Heart right ventricle (tissue), 16 donors: ENCODE results near the gene MCTP1. TPM values are rescaled to one million over a fixed set of nuclear protein-coding genes. Genes with fewer than 3 reads are reported as not detected.
"Not testable (repeated sequence)": the region's sequence is repeated elsewhere in the genome, so short reads cannot be mapped to it uniquely, and the experiment has no call there.

Experiments
- ATAC-seq, 8 donors: fragments of 200-7000 bp; cut with Tn5 transposase; one replicate each; pipeline ENCODE4 v1.9.1; 2020; ENCODE audit warnings: mild to moderate bottlenecking in 8 of 8, moderate library complexity in 8 of 8, moderate number of reproducible peaks in 1 of 8
- DNase-seq, 2 donors: peaks; one replicate each; pipeline ENCODE4 v3.0.0-alpha.2; 2020
- H3K27ac ChIP-seq, 10 donors: fragments of 200-600 bp; sonication (generic) in 2 of 10; one replicate each; pipeline versions ENCODE4 v1.5.0 to v1.8.0; 2020 to 2022; ENCODE audit warnings: mild to moderate bottlenecking in 3 of 10
- H3K27me3 ChIP-seq, 7 donors: fragments of 200-600 bp; one replicate each; pipeline ENCODE4 v1.8.0; 2021 to 2022; ENCODE audit warnings: mild to moderate bottlenecking in 2 of 7
- H3K36me3 ChIP-seq, 9 donors: fragments of 200-600 bp; sonication (generic) in 1 of 9; one replicate each; pipeline versions ENCODE4 v1.5.0 to v1.8.0; 2020 to 2022; ENCODE audit warnings: mild to moderate bottlenecking in 2 of 9
- H3K4me1 ChIP-seq, 9 donors: fragments of 200-600 bp; sonication (generic) in 1 of 9; one replicate each; pipeline versions ENCODE4 v1.5.0 to v1.8.0; 2020 to 2022; ENCODE audit warnings: mild to moderate bottlenecking in 4 of 9
- H3K4me3 ChIP-seq, 10 donors: fragments of 200-600 bp; sonication (generic) in 2 of 10; one replicate each; pipeline versions ENCODE4 v1.5.0 to v1.8.0; 2020 to 2022; ENCODE audit warnings: mild to moderate bottlenecking in 7 of 10, moderate library complexity in 2 of 10
- H3K9me3 ChIP-seq, 11 donors: fragments of 200-600 bp in 10 of 11; sonication (generic) in 2 of 11; one replicate each; pipeline versions ENCODE4 v1.5.0 to v1.8.0; 2013 to 2022; ENCODE audit warnings: mild to moderate bottlenecking in 2 of 11, control low read depth in 1 of 11, moderate library complexity in 1 of 11
- CTCF ChIP-seq, 9 donors: fragments of 200-600 bp; sonication (generic) in 2 of 9; IDR thresholded peaks; one replicate each; pipeline versions ENCODE4 v1.5.0 to v1.8.0; 2021 to 2022; ENCODE audit warnings: antibody characterized with exemption in 9 of 9, mild to moderate bottlenecking in 5 of 9, moderate library complexity in 1 of 9
- WGBS, 2 donors: extraction: QIAGEN DNeasy Blood & Tissue Kit; methylation state at CpG; one replicate each; pipeline ENCODE4 v1.1.7; 2013; ENCODE audit warnings: inconsistent platforms in 1 of 2; 5-methylcytosine and 5-hydroxymethylcytosine counted together
- intact Hi-C, 10 donors: fragments of 100-400 bp; cut with DNase I; formaldehyde crosslinking; loops; one replicate each; pipeline versions ENCODE4 v1.11.1 to v1.14.2; 2022
- polyA plus RNA-seq, 2 donors: library from polyadenylated mRNA; stranded (reverse); fragments of 200-250 nt; gene quantifications; one replicate each; pipeline ENCODE4 v1.2.3, GENCODE V29; 2013
- total RNA-seq, 10 donors: library from RNA; stranded (reverse); fragmentation: NEBNext Ultra II Directional in 3 of 10; extraction: Animal tissue kit (Norgen Biotek cat#: 25700) in 3 of 10; gene quantifications; one replicate each; pipeline versions ENCODE4 v1.2.1 to v1.2.4, GENCODE V29; 2021 to 2023
- donor health status: Arrhythmogenic right ventricular cardiomyopathy.
- donor health status: ischemic (EF 13 %, LVEDD 7.1; RV severe dilation, severe dysfunction).
- donor health status: healthy with polysubstance abuse.
- donor health status: DM: no; HTN: yes; CAD: no.
- donor health status: DM: no; HTN: no; CAD: no.
- donor health status: ischemic (EF 25% LVEDD 6.9; RV normal size, moderate dysfunction).
- donor health status: ischemic (EF 25% LVEDD 5.7; RV mildly dilated, moderate dysfunction).
- donor health status: healthy.
- donor health status: DM: yes; HTN: yes; CAD: no.
- donor health status: Ischemic cardiomyopathy.
- donor health status: ischemic (EF 35%, LVEDD 5.7; RV mildly dilated, moderate dysfunction).
- donor health status: nonischemic (EF 11% LVEDD 7.7; RV severe dilation, severe dysfunction).
- donor health status: DM: yes; HTN: yes; CAD: no.
- donor health status: PGD.
- donor health status: ischemic (EF 29% LVEDD 5.4; RV normal size, mild dysfunction).
- donor health status: nonischemic (EF 23%, LVEDD 6.1; RV moderate dilation, normal function).

Gene MCTP1
- total and polyA plus RNA-seq, 12 donors: 1.3 to 19.7 (median 5.3) TPM

GRCh38 chr5:94969174-94969573, 315.7 kb downstream of the MCTP1 start:
- ATAC-seq (peak in 2 of 8 donors; percentile 29 to 59), DNase-seq (no peak)
- intact Hi-C loops: loop anchor here in 8 of 10 donors (2.0 to 10.0 kb wide), 4 partner anchors 266 to 292 kb away; no protein-coding TSS in a partner anchor
- peaks cover 0 to 5% (median 0%) of the 10 kb centered on the region in 9 donors for H3K4me1 ChIP-seq
- TF ChIP-seq CTCF (IDR thresholded peaks at IDR 0.05): peak in 4 of 9 donors; percentile 7 to 36 (median 21)
- no peak overlapping the region for H3K27ac ChIP-seq
- no peaks in the 10 kb centered on the region for H3K27me3 ChIP-seq
- no peaks in the 10 kb centered on the region for H3K36me3 ChIP-seq
- 44 to 53% methylated on average over 3 of the region's 3 CpGs for WGBS, 2 donors
- no peak overlapping the region for H3K4me3 ChIP-seq
- peaks cover 0 to 18% (median 0%) of the 10 kb centered on the region in 11 donors for H3K9me3 ChIP-seq

GRCh38 chr5:94968507-94969095, 316.3 kb downstream of the MCTP1 start:
- Histone ChIP-seq H3K4me3 (no peak overlapping the region), H3K36me3 (no peaks in the 10 kb centered on the region), H3K27me3 (no peaks in the 10 kb centered on the region), H3K27ac (no peak overlapping the region), H3K9me3 (peaks cover 0 to 18% (median 0%) of the 10 kb centered on the region in 11 donors), H3K4me1 (peaks cover 0 to 5% (median 0%) of the 10 kb centered on the region in 9 donors)
- peak in 1 of 2 donors; percentile 24 for DNase-seq
- whole genome bisulfite sequencing, 2 donors: 48 to 50% methylated on average over 5 of the region's 5 CpGs
- intact Hi-C loops: loop anchor here in 8 of 10 donors (2.0 to 10.0 kb wide), 4 partner anchors 266 to 292 kb away; no protein-coding TSS in a partner anchor
- ATAC-seq: peak in 7 of 8 donors; percentile 55 to 79 (median 71)
- TF ChIP-seq CTCF (IDR thresholded peaks at IDR 0.05): peak; percentile 55 to 85 (median 73)

- ATAC-seq: no peak
- intact Hi-C loops: loop anchor here in 6 of 10 donors (2.0 to 10.0 kb wide), 3 partner anchors 267 to 271 kb away; no protein-coding TSS in a partner anchor
- H3K9me3 ChIP-seq: peaks cover 0 to 18% (median 0%) of the 10 kb centered on the region in 11 donors
Observed at GRCh38 chr5:94967525-94967924, 317.4 kb downstream of the MCTP1 start.

GRCh38 chr5:94959279-94959678, 325.6 kb downstream of the MCTP1 start:
- H3K36me3 ChIP-seq, H3K27ac ChIP-seq, intact Hi-C loops, H3K4me3 ChIP-seq, ATAC-seq, H3K4me1 ChIP-seq, H3K27me3 ChIP-seq, DNase-seq: not testable (repeated sequence)
- 78 to 85% methylated on average over 2 of the region's 2 CpGs for WGBS, 2 donors
- peaks cover 0 to 64% (median 3%) of the 10 kb centered on the region in 11 donors for H3K9me3 ChIP-seq

More at GRCh38 chr5:94967525-94967924, 317.4 kb downstream of the MCTP1 start:
- DNase-seq: no peak
- no peaks in the 10 kb centered on the region for H3K27me3 ChIP-seq
- TF ChIP-seq CTCF (IDR thresholded peaks at IDR 0.05): no peak
- no peak overlapping the region for H3K4me3 ChIP-seq
- no peak overlapping the region for H3K27ac ChIP-seq
- peaks cover 0 to 5% (median 0%) of the 10 kb centered on the region in 9 donors for H3K4me1 ChIP-seq
- WGBS, 2 donors: 83% methylated on average over 6 of the region's 6 CpGs
- H3K36me3 ChIP-seq: no peaks in the 10 kb centered on the region

GRCh38 chr5:94945656-94946055, 339.2 kb downstream of the MCTP1 start:
- WGBS, 2 donors: 46 to 66% methylated on average over 2 of the region's 2 CpGs
- peak in 1 of 2 donors; percentile 30 for DNase-seq
- ATAC-seq: peak in 1 of 8 donors; percentile 57
- no peak overlapping the region for H3K4me3 ChIP-seq
- H3K4me1 ChIP-seq: peaks cover 0 to 13% (median 0%) of the 10 kb centered on the region in 9 donors
- no peaks in the 10 kb centered on the region for H3K9me3 ChIP-seq
- peaks cover 0 to 11% (median 0%) of the 10 kb centered on the region in 9 donors for H3K36me3 ChIP-seq
- H3K27me3 ChIP-seq: no peaks in the 10 kb centered on the region
- H3K27ac ChIP-seq: peak overlapping the region in 1 of 10 donors; percentile 4
- intact Hi-C loops: no loop called here
- TF ChIP-seq CTCF (IDR thresholded peaks at IDR 0.05): no peak
